GM12878 (cell line): ENCODE results near the gene NEAT1. TPM values are rescaled to one million over a fixed set of nuclear protein-coding genes. Genes with fewer than 3 reads are reported as not detected.

Source experiments
- CHD2 ChIP-seq: IDR thresholded peaks from 2 replicates; pipeline ENCODE4 v1.6.1; 2011; ENCODE audit warnings: low read depth, low read length, improper control_type of control experiment, borderline replicate concordance
- EGR1 ChIP-seq, 2 experiments: IDR thresholded peaks; 1 replicate in 1 of 2; 2 replicates in 1 of 2; pipeline ENCODE4 v1.6.1; 2011 to 2012; ENCODE audit warnings: low read depth in 2 of 2, low read length in 2 of 2, borderline replicate concordance in 1 of 2, mild to moderate bottlenecking in 1 of 2, moderate library complexity in 1 of 2
- KDM1A ChIP-seq: fragments of 200-600 bp; sonication (generic); IDR thresholded peaks from 2 replicates; pipeline ENCODE4 v1.6.1; 2016; ENCODE audit warnings: borderline replicate concordance
- KLF5 ChIP-seq: fragments of 450-650 bp; IDR thresholded peaks from 2 replicates; pipeline ENCODE4 v1.6.1; 2014; ENCODE audit warnings: mild to moderate bottlenecking; ENCODE audit not compliant: partially characterized antibody
- LARP7 ChIP-seq: fragments of 450-650 bp; IDR thresholded peaks from 2 replicates; pipeline ENCODE4 v1.6.1; 2017; ENCODE audit warnings: mild to moderate bottlenecking
- MYC ChIP-seq: IDR thresholded peaks from 2 replicates; pipeline ENCODE4 v1.6.1; 2011; ENCODE audit warnings: mild to moderate bottlenecking, low read length, moderate library complexity, inconsistent platforms; ENCODE audit not compliant: insufficient read depth, insufficient replicate concordance, insufficient read length, severe bottlenecking
- TCF12 ChIP-seq: IDR thresholded peaks from 2 replicates; pipeline ENCODE4 v1.6.1; 2011; ENCODE audit warnings: low read depth, mild to moderate bottlenecking, low read length
- ZBED1 ChIP-seq: IDR thresholded peaks from 2 replicates; pipeline ENCODE4 v1.6.1; 2016; ENCODE audit warnings: borderline replicate concordance
- ZNF24 ChIP-seq: fragments of 450-650 bp; IDR thresholded peaks from 2 replicates; pipeline ENCODE4 v1.6.1; 2017; ENCODE audit warnings: antibody characterized with exemption, mild to moderate bottlenecking
- polyA plus RNA-seq, 11 experiments: library from polyadenylated mRNA; depleted of rRNA in 4 of 11; unstranded in 6 of 11; stranded (reverse) in 5 of 11; fragments of >200 nt; fragmentation: Nextera tagmentation in 4 of 11; fragmentation: Illumina TruSeq in 1 of 11; extraction: Ambion mirVana in 4 of 11; extraction: Trizol in 1 of 11; gene quantifications; 1 replicate in 1 of 11; 2 replicates in 10 of 11; pipeline versions ENCODE4 v1.2.1 to v1.2.3, GENCODE V29; 2011 to 2016; ENCODE audit warnings: inconsistent platforms in 2 of 11, missing spikeins in 2 of 11, low read depth in 1 of 11
- total RNA-seq, 4 experiments: library from RNA; depleted of rRNA in 3 of 4; stranded (reverse); fragments of >200 nt in 3 of 4; fragmentation: Illumina TruSeq in 1 of 4; extraction: Trizol in 1 of 4; gene quantifications; 2 replicates each; pipeline versions ENCODE4 v1.2.1 to v1.2.3, GENCODE V29; 2013 to 2021
- TF ChIP-seq, protein P1 (sequence below): fragments of 150-350 bp; IDR thresholded peaks from 2 replicates; pipeline ENCODE4 v1.6.1; 2014; ENCODE audit warnings: mild to moderate bottlenecking, low read depth, low read length
- TF ChIP-seq, protein P2 (sequence below): fragments of 450-650 bp; IDR thresholded peaks from 2 replicates; pipeline ENCODE4 v1.6.1; 2016; ENCODE audit warnings: mild to moderate bottlenecking
- TF ChIP-seq, protein P3 (sequence below), 3 experiments: IDR thresholded peaks in 2 of 3; conservative IDR thresholded peaks in 1 of 3; 2 replicates each; pipeline ENCODE4 v1.5.1; 2011; ENCODE audit warnings: low read depth in 3 of 3, low read length in 3 of 3, mild to moderate bottlenecking in 3 of 3, control low read depth in 2 of 3, moderate library complexity in 2 of 3, inconsistent platforms in 1 of 3, mixed read lengths in 1 of 3; ENCODE audit not compliant: control insufficient read depth in 2 of 3, insufficient read depth in 1 of 3; ENCODE audit errors: extremely low read depth in 1 of 3
- TF ChIP-seq, protein P4 (sequence below): fragments of 450-650 bp; IDR thresholded peaks from 2 replicates; pipeline ENCODE4 v1.6.1; 2017; ENCODE audit warnings: mild to moderate bottlenecking, moderate library complexity
- TF ChIP-seq, protein P5 (sequence below): fragments of 450-650 bp; IDR thresholded peaks from 2 replicates; pipeline ENCODE4 v1.6.1; 2017; ENCODE audit warnings: mild to moderate bottlenecking, low read depth, inconsistent platforms; ENCODE audit not compliant: poor library complexity, severe bottlenecking

The NEAT1 gene
- total and polyA plus RNA-seq, 10 of the 15 experiments (the other 5 are each of a cell fraction or from before 2014, with no cell fraction given) = 13.6 to 328 (median 69.4) TPM

DNA sequence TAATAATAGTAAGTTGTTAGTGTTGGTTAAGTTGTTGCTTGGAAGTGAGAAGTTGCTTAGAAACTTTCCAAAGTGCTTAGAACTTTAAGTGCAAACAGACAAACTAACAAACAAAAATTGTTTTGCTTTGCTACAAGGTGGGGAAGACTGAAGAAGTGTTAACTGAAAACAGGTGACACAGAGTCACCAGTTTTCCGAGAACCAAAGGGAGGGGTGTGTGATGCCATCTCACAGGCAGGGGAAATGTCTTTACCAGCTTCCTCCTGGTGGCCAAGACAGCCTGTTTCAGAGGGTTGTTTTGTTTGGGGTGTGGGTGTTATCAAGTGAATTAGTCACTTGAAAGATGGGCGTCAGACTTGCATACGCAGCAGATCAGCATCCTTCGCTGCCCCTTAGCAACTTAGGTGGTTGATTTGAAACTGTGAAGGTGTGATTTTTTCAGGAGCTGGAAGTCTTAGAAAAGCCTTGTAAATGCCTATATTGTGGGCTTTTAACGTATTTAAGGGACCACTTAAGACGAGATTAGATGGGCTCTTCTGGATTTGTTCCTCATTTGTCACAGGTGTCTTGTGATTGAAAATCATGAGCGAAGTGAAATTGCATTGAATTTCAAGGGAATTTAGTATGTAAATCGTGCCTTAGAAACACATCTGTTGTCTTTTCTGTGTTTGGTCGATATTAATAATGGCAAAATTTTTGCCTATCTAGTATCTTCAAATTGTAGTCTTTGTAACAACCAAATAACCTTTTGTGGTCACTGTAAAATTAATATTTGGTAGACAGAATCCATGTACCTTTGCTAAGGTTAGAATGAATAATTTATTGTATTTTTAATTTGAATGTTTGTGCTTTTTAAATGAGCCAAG lies 2.7 kb downstream of the NEAT1 start (continued):
- TF ChIP-seq, protein P1, sequence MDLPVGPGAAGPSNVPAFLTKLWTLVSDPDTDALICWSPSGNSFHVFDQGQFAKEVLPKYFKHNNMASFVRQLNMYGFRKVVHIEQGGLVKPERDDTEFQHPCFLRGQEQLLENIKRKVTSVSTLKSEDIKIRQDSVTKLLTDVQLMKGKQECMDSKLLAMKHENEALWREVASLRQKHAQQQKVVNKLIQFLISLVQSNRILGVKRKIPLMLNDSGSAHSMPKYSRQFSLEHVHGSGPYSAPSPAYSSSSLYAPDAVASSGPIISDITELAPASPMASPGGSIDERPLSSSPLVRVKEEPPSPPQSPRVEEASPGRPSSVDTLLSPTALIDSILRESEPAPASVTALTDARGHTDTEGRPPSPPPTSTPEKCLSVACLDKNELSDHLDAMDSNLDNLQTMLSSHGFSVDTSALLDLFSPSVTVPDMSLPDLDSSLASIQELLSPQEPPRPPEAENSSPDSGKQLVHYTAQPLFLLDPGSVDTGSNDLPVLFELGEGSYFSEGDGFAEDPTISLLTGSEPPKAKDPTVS = no peak
- TF ChIP-seq CHD2 (0 out of 2 replicates have a peak, but pooled peaks have one; percentile 38), LARP7 (0 out of 2 replicates have a peak, but pooled peaks have one; percentile 57), ZBED1 (peak; percentile 61), ZNF24 (peak; percentile 6; the same call in 1 of the 2 replicates), EGR1 (IDR thresholded peaks at IDR 0.05; ENCODE audit: borderline replicate concordance in 1 of 2, low read depth in 2 of 2, low read length in 2 of 2) (no peak), KLF5 (no peak), KDM1A (no peak), MYC (no peak), TCF12 (0 out of 2 replicates have a peak, but pooled peaks have one; percentile 20)
- TF ChIP-seq, protein P2, sequence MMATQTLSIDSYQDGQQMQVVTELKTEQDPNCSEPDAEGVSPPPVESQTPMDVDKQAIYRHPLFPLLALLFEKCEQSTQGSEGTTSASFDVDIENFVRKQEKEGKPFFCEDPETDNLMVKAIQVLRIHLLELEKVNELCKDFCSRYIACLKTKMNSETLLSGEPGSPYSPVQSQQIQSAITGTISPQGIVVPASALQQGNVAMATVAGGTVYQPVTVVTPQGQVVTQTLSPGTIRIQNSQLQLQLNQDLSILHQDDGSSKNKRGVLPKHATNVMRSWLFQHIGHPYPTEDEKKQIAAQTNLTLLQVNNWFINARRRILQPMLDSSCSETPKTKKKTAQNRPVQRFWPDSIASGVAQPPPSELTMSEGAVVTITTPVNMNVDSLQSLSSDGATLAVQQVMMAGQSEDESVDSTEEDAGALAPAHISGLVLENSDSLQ = peak; percentile 38; the same call in 1 of the 2 replicates
- TF ChIP-seq, protein P3, sequence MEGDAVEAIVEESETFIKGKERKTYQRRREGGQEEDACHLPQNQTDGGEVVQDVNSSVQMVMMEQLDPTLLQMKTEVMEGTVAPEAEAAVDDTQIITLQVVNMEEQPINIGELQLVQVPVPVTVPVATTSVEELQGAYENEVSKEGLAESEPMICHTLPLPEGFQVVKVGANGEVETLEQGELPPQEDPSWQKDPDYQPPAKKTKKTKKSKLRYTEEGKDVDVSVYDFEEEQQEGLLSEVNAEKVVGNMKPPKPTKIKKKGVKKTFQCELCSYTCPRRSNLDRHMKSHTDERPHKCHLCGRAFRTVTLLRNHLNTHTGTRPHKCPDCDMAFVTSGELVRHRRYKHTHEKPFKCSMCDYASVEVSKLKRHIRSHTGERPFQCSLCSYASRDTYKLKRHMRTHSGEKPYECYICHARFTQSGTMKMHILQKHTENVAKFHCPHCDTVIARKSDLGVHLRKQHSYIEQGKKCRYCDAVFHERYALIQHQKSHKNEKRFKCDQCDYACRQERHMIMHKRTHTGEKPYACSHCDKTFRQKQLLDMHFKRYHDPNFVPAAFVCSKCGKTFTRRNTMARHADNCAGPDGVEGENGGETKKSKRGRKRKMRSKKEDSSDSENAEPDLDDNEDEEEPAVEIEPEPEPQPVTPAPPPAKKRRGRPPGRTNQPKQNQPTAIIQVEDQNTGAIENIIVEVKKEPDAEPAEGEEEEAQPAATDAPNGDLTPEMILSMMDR (IDR thresholded peaks at IDR 0.05 in 2 of 3, conservative IDR thresholded peaks at IDR 0.05 in 1 of 3; ENCODE audit: control insufficient read depth in 2 of 3, extremely low read depth in 1 of 3, insufficient read depth in 1 of 3, low read depth in 3 of 3, low read length in 3 of 3) = peak in 1 of 3 experiments; percentile 10; a peak in 1 of 6 replicates
- TF ChIP-seq, protein P4, sequence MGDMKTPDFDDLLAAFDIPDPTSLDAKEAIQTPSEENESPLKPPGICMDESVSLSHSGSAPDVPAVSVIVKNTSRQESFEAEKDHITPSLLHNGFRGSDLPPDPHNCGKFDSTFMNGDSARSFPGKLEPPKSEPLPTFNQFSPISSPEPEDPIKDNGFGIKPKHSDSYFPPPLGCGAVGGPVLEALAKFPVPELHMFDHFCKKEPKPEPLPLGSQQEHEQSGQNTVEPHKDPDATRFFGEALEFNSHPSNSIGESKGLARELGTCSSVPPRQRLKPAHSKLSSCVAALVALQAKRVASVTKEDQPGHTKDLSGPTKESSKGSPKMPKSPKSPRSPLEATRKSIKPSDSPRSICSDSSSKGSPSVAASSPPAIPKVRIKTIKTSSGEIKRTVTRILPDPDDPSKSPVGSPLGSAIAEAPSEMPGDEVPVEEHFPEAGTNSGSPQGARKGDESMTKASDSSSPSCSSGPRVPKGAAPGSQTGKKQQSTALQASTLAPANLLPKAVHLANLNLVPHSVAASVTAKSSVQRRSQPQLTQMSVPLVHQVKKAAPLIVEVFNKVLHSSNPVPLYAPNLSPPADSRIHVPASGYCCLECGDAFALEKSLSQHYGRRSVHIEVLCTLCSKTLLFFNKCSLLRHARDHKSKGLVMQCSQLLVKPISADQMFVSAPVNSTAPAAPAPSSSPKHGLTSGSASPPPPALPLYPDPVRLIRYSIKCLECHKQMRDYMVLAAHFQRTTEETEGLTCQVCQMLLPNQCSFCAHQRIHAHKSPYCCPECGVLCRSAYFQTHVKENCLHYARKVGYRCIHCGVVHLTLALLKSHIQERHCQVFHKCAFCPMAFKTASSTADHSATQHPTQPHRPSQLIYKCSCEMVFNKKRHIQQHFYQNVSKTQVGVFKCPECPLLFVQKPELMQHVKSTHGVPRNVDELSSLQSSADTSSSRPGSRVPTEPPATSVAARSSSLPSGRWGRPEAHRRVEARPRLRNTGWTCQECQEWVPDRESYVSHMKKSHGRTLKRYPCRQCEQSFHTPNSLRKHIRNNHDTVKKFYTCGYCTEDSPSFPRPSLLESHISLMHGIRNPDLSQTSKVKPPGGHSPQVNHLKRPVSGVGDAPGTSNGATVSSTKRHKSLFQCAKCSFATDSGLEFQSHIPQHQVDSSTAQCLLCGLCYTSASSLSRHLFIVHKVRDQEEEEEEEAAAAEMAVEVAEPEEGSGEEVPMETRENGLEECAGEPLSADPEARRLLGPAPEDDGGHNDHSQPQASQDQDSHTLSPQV = no peak
- TF ChIP-seq, protein P5, sequence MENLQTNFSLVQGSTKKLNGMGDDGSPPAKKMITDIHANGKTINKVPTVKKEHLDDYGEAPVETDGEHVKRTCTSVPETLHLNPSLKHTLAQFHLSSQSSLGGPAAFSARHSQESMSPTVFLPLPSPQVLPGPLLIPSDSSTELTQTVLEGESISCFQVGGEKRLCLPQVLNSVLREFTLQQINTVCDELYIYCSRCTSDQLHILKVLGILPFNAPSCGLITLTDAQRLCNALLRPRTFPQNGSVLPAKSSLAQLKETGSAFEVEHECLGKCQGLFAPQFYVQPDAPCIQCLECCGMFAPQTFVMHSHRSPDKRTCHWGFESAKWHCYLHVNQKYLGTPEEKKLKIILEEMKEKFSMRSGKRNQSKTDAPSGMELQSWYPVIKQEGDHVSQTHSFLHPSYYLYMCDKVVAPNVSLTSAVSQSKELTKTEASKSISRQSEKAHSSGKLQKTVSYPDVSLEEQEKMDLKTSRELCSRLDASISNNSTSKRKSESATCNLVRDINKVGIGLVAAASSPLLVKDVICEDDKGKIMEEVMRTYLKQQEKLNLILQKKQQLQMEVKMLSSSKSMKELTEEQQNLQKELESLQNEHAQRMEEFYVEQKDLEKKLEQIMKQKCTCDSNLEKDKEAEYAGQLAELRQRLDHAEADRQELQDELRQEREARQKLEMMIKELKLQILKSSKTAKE = peak; percentile 36
- TF ChIP-seq, all 136 proteins: peak for 35
